NCI-H1436 (cell line): Measurements from ENCODE around the gene UBE2D2.
"Not testable (repeated sequence)": the region's sequence is repeated elsewhere in the genome, so short reads cannot be mapped to it uniquely, and the experiment has no call there.

ENCODE experiments used
- DNase-seq: peaks from one replicate; lab custom pipeline; 2025; lab: John Stamatoyannopoulos, UW

The UBE2D2 gene

DNA sequence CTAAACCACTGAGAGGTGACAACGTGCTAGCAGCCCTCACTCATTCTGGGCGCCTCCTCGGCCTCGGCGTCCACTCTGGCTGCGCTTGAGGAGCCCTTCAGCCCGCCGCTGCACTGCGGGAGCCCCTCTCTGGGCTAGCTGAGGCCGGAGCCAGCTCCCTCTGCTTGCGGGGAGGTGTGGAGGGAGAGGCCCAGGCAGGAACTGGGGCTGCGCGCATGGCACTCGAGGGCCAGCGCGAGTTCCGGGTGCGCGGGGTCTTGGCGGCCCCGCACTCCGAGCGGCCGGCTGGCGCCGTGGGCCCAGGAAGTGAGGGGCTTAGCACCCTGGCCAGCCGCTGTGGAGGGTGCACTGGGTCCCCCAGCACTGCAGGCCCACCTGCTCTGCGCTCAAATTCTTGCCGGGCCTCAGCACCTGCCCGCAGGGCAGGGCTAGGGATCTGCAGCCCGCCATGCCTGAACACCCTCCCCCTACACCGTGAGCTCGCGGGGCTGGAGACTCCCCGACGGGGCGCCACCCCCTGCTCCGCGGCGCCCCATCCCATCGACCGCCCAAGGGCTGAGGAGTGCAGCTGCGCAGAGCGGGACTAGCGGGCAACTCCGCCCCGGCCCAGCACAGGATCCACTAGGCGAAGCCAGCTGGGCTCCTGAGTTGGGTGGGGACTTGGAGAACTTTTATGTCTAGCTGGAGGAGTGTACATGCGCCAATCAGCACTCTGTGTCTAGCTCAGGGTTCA is 11.8 kb upstream of the UBE2D2 start:
- DNase-seq, result no peak

DNA sequence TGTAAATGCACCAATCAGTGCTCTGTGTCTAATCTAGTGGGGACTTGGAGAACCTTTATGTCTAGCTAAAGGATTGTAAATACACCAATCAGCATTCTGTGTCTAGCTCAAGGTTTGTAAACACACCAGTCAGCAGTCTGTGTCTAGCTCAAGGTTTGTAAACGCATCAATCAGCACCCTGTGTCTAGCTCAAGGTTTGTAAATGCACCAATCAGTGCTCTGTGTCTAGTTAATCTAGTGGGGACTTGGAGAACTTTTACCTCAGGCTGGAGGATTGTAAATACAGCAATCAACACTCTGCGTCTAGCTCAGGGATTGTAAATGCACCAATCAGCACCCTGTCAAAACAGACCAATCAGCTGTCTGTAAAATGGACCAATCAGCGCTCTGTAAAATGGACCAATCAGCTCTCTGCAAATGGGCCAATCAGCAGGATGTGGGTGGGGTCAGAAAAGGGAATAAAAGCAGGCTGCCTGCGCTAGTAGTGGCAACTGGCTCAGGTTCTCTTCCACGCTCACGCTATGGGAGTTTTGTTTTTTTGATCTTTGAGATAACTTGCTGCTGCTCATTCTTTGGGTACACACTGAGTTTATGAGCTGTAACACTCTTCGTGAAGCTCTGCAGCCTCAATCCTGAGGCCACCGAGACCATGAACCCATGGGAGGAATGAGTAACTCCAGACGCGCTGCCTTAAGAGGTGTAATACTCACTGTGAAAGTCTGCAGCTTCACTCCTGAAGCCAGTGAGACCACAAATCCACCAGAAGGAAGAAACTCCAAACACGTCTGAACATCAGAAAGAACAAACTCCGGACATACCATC is 10.9 kb upstream of the UBE2D2 start:
- not testable (repeated sequence) for DNase-seq

DNA sequence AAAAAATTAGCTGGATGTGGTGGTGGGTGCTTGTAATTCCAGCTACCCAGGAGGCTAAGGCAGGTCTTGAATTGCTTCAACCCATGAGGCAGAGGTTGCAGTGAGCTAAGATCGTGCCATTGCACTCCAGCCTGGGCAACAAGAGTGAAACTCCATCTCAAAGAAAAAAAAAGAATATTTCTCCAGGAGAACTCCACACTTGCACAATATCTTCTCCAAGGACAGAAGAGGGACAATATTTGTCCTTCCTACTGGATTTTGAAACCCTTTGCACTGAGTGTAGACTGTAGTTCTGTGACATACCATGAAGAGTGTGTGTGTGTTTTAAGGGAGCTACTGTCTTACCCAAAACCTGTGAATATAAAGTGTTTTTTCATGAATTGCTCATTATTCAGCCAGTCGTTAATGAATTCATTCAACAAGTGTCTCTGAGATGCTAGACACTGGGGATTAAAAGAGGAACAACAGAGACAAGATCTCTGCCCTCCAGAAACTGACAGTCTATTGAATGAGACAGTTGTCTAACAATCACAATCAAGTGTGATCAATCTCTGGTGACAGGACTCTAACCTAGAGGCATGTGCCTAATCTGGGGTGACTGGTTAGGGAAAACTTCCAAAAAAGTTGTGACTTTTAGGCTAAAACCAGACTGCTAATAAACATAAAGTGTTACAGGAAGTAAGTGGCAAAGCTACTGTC is 9.8 kb upstream of the UBE2D2 start:
- DNase-seq, result no peak

DNA sequence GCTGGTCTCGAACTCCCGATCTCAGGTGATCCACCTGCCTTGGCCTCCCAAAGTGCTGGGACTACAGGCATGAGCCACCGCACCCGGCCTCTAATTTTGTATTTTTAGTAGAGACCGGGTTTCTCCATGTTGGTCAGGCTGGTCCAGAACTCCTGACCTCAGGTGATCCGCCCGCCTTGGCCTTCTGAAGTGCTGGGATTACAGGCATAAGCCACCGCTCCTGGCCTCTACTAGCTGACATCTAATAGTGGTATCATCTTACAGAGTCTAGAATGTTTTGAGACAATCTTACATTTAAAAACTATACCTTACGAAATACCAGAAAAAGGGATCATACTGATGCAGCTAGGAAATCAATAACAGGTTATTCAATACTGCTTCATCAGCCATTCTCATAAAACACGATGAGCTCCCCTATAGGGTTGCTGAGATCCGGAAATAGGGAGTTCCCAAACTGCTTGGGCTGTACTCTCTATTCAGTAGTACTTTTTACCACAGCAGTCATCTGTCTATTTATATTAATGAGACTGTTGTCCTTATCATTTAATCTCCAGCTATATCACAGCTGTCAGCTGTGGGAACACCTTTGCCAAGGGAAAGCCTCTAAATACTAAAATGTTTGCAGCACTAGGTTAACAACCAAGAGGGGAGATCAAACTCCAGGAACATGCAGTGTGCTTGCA is 8.1 kb upstream of the UBE2D2 start:
- no peak for DNase-seq

DNA sequence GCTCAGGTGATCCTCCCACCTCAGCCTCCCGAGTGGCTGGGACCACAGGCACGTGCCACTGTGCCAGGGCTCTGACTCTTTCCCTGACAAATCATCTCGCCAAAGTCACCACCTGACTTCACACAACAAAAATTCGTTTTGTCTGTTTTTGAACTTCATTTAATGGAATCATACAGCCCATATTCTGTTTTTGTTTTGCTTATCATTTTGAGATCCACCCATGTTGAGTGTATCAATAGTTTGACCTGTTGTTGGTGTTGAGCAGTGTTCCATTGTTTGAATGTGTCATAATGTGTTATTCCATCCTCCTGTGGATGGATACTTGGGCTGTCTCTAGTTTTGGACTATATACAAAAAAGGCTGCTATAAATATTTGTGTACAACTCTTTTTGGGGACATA is 6.9 kb upstream of the UBE2D2 start:
- no peak for DNase-seq

DNA sequence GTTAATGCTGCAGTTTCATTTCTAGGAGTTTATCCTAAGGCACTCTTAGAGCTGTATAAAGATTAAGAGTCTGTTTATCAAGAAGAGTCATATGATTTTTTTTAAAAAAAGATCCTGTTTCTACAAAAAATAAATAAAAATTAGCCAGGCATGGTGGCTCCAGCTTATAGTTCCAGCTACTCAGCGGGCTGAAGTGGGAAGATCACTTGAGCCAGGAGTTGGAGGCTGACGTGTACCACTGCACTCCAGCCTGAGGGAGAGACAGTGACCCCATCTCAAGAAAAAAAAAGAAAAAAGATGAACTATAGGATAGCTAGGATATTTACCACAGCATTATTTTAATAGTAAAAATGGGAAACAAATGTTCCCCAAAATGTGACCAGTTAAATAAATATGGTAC is 3.3 kb upstream of the UBE2D2 start:
- no peak for DNase-seq

DNA sequence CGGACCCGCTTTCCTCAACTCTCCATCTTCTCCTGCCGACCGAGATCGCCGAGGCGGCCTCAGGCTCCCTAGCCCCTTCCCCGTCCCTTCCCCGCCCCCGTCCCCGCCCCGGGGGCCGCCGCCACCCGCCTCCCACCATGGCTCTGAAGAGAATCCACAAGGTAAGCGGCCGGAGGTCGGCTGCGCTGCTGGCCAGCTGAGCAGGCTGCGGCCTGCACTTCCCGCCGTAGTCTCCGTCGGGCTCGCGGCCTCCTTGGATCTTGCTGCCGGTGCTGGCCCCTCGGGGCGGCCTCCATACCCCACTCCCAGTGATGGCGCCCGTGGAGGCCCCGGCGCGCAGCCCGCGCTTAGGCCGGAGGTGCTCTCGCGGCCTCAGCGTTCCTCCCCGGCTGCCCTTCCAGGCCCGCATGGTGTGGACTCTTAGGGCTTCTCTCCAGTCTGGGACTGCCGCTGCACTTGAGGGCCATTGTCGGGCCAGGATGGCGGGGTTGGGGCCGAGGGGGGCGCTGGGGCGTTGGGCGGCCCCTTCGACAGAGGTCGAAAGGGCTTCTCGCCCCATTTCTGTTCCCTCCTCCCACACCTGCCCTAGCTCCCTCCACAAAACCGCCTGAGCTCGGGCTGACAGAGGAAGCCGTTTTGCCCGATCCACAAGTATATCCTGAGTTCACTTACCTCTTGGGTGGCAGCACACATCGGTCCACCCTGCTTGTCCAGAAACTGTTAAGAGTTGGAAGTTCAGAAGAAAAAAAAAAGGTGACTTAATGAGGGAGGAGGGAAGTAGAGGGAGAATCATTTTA is 714 bp downstream of the UBE2D2 start:
- DNase-seq, result peak; percentile 52

DNA sequence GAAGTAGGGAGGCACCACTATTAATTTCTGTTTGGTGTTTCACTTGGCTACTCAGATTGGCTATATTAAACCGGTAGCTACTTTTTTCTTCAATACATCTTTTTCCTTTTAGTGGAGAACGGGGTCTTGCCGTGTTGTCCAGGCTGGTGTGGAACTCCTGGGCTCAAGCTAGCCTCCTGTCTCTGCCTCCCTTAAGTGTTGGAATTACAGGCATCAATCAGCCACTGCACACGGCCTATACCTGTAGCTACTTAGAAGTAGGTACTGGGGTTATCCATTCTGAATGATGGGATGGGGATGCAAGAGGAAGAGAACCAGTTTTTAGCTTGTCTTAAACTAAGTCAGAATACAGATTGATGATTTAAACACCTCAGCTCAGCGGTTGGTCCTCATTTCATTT is 1.7 kb downstream of the UBE2D2 start:
- DNase-seq, result no peak

DNA sequence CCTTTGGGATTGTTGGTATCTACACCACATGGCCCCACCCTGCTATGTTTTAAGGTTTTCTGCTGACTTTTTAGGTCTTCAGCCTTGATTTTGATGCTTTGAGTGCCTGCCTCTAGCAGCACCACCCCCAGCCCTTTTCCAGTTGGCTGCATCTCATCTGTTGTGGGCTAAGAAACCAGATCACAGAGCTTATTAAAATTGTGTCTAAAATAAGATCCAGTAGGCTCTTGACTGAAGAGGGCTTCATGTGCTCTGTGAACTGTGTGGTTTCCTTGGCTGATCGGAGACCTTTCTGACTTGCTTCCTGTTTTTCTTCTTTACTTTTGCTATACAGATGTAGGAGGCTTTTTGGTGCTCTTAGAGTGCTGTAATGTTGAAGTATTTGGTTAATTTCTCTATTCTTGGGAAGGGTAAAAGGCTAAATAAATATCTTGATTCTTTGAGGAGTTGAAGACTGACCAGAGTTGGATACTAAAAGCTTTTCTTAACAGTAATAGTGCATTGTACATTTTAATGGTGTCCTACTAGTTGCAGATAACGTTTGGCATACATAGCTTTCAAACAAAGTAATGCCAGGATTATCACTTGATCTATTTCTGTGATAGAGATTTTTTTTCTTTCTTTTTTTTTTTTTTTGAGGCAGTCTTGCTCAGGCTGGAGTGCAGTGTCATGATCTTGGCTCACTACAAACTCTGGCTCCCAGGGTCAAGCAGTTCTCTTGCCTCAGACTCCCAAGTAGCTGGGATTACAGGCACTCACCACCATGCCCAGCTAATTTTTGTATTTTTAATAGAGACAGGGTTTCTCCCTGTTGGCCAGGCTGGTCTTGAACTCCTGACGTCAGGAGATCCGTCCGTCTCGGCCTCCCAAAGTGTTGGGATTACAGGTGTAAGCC is 4.5 kb downstream of the UBE2D2 start:
- no peak for DNase-seq

DNA sequence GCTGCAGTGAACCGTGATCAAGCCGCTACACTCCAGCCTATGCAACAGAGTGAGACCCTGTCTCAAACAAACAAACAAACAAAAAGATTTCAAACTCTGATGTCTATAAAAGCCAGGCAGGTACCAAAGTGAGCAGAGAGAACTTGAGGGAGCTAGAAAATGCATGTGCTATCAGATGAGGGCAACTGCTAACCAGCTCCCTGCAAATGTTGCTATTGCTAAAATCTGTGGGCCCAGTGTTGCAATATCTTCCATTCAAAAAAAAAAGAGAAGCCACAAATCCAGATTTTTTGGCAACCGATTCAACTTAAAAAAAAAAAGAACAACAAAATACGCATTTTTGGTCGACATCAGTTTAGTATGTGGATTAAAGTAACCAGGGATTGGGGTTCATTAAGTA is 5.5 kb downstream of the UBE2D2 start:
- DNase-seq, result no peak

DNA sequence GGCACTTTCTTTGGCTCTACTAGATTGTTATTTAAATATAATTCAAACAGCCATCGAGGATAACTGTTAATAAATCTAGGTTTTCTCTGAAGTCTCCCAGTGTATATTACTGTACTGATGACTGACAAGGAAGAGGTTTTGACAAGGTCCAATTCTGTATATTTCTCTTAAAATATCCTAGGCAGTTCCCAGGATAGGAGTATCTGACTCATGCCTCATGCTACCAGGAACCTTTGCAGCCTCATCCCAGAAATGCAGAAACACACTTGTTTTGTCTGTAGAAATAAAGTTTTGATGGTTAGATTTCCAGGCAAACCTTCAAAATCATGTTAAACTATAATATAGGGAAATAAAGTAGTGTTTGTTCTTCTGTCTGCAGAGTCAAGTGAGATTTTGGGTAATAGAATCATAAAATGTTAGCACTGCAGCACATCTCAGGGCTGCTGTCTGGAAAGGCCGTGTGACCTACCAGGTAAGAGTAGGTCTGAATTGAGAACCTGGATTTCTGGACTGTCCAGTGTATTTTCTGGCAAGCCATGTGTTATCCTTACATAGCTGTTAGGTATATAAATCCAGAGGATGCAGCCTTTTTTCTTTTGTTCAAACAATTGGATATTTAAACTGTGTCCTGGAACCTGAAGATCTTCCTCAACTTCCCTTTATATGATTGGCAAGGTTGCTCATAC is 8.3 kb downstream of the UBE2D2 start:
- DNase-seq, result no peak

DNA sequence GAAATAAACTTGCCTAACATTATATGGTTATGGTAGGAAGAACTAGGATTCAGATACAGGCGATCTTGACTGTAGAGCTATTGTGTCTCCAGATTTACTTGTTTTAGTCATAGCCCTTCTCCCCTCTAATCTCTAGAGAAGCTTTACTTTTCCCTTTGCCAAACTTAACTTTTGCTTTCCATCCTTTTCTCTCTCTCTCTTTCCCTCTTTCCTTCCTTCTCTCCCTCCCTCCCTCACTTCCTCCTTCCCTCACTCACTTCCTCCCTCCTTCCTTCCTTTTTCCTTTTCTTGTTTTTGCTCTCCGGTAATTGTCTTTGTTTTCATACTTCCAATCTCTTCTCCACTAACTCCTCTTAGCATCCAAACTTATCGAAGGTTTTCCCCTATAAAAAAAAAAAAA is 10.4 kb downstream of the UBE2D2 start:
- no peak for DNase-seq

DNA sequence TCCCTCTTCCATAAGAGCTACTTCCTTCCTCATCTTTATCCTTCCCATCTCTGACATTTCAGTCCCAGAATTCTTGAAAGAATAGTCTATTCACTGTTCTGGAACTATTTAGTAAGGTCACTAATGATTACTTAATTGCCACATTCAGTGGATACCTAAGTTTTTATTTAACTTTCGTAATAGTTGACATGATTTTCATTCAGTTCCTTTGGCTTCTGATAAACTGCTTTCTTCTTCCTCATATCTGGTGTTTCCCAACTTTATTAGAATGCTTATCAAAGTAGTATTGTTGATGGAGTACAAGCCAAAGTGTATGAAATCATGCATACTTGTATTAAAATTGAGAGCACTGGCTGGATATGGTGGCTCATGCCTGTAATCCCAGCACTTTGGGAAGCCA is 10.8 kb downstream of the UBE2D2 start:
- no peak for DNase-seq

DNA sequence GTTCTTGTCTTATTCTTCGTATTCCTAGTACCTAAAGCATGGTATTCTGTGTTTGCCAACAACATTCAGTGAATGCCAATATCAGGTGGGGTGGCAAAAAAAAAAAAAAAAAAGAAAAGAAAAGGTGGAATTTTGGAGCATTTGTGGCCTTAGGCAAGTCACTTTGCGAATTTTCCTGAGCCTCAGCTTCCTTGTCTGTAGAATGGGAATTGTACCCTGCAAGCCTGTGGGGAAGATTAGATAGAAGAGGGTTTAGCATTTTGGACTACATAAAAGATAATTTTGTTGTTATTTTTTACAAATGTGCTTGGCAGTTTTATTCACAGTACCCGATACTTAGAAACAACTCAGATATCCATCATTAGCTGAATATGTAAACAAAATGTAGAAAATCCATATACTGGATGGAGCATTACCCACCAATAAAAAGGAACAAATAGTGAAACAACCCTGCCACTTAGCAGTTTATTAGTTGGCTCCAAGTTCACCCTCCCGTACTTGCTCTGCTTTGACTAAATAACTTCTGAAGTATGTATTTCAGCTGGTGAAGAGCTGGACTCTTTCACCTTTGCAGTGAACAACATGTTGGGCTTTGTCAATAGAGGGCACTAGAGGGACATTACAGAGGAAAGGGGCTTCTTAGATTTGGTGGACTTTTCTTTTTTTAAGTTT is 13.6 kb downstream of the UBE2D2 start:
- DNase-seq, result peak; percentile 17

DNA sequence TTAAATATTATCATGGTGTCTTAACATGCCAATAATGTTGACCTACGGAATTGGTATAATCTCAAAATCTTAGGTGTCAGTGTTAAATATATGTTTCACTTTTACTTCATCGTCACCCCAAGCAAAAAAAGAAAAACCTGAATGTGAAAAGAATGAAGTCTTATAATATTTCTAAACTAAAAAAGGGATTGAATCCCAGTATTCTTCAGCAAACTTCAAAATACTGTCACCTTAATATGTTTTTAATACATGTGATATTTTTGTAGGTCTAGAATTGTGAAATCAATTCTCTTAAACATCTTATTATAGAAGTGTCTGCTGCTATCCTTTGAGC is 14.1 kb downstream of the UBE2D2 start:
- DNase-seq, result no peak

DNA sequence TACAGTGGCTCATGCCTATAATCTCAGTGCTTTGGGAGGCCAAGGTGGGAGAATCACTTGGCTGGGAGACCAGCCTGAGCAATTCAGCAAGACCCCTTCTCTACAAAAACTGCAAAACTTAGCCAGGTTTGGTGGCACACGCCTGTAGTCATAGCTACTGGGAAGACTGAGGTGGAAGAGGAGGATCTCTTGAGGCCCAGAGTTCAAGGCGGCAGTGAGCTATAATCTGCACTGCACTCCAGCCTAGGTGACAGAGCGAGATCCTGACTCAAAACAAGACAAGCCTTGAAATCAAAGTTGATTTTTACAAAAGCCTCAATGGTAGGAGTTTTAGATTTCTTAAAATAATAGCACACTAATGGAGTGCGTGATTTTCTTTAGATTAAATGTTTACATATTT is 14.6 kb downstream of the UBE2D2 start:
- DNase-seq, result no peak

DNA sequence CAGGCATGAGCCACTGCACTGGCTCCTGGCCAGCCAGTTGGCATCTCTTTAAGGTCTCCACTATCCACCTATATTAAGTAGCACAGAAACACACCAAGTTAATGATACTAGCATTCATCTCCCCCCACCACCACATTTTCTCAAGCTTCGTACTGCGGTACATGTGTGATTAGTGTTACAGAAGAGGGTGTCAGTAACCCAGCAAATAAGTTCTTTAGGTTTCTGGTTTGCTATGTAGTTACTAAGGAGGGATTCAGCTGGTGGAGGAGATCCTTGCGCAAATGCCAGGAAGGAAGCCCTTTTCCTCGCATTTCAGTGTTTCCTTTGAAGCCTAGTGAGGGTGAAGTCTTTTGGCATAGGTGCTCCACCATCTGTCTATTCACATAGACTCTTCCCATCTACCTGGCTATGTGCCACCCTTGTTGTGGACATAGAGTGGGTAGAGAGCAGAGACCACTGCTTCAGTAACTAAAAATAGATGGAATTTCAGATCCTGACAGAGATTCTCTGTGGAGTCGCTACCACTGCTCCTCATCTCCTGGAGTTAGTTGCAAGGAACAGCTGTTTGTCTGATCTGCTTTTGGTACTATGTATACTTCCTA is 16.7 kb downstream of the UBE2D2 start:
- DNase-seq, result no peak

DNA sequence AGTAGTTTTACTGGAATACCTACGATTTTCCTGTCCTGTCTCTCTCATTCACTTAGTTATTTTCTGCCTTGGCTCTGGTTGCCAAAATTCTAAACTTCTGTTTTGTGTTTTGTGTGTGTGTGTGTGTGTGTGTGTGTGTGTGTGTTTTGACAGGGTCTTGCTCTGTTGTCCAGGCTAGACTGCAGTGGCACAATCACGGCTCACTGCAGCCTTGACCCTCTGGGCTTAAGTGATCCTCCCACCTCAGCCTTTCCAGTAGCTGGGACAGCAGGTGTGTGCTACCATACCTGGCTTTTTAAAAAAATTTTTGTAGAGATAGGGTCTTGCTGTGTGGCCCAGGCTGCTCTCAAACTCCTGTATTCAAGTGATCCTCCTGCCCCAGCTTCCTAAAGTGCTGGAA is 17.2 kb downstream of the UBE2D2 start:
- DNase-seq, result no peak

DNA sequence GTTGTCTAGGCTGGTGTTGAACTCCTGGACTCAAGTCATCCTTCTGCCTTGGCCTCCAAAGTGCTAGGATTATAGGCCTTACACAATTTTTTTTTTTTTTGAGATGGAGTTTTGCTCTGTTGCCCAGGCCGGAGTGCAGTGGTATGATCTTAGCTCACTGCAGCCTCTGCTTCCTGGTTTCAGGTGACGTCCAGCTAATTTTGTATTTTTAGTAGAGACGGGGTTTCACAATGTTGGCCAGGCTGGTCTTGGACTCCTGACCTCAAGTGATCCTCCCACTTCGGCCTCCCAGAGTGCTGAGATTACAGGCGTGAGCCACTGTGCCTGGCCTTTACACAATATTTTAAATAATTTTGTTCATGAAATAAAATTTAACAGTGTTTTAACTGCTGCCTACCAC is 21.0 kb downstream of the UBE2D2 start:
- DNase-seq, result not testable (repeated sequence)
